HepG2 (cell line): ENCODE data around the gene SLC25A10. TPM values are rescaled to one million over a fixed set of nuclear protein-coding genes. Genes with fewer than 3 reads are reported as not detected.

Experiments
- ARNTL ChIP-seq: sonication (generic); formaldehyde crosslinking; IDR thresholded peaks from 2 replicates; pipeline ENCODE4 v1.4.0; 2020; ENCODE audit warnings: mild to moderate bottlenecking, missing genetic modification reagents
- HINFP ChIP-seq: sonication (generic); formaldehyde crosslinking; IDR thresholded peaks from 2 replicates; pipeline ENCODE4 v1.4.0; 2020; ENCODE audit warnings: low read depth, mild to moderate bottlenecking, missing genetic modification reagents
- HNF4A ChIP-seq: sonication (generic); formaldehyde crosslinking; IDR thresholded peaks from 2 replicates; pipeline ENCODE4 v1.4.0; 2020; ENCODE audit warnings: missing genetic modification reagents
- JUN ChIP-seq: sonication (generic); formaldehyde crosslinking; IDR thresholded peaks from 2 replicates; pipeline ENCODE4 v1.4.0; 2020; ENCODE audit warnings: mild to moderate bottlenecking, missing genetic modification reagents
- KIAA2018 ChIP-seq: sonication (generic); formaldehyde crosslinking; IDR thresholded peaks from 2 replicates; pipeline ENCODE4 v1.5.0; 2020; ENCODE audit warnings: mild to moderate bottlenecking, missing genetic modification reagents, borderline replicate concordance
- KLF12 ChIP-seq: sonication (generic); formaldehyde crosslinking; IDR thresholded peaks from 2 replicates; pipeline ENCODE4 v1.4.0; 2020; ENCODE audit warnings: missing genetic modification reagents, borderline replicate concordance
- KLF13 ChIP-seq: sonication (generic); formaldehyde crosslinking; IDR thresholded peaks from 2 replicates; pipeline ENCODE4 v1.4.0; 2020; ENCODE audit warnings: mild to moderate bottlenecking, missing genetic modification reagents
- MEIS1 ChIP-seq: sonication (generic); formaldehyde crosslinking; IDR thresholded peaks from 2 replicates; pipeline ENCODE4 v1.9.0; 2021; ENCODE audit warnings: mild to moderate bottlenecking, missing genetic modification reagents, moderate library complexity, borderline replicate concordance
- MTF1 ChIP-seq: sonication (generic); formaldehyde crosslinking; IDR thresholded peaks from 2 replicates; pipeline ENCODE4 v1.5.0; 2020; ENCODE audit warnings: missing genetic modification reagents
- WIZ ChIP-seq: sonication (generic); formaldehyde crosslinking; IDR thresholded peaks from 2 replicates; pipeline ENCODE4 v1.5.1; 2020; ENCODE audit warnings: mild to moderate bottlenecking, missing genetic modification reagents
- ZFP90 ChIP-seq: sonication (generic); formaldehyde crosslinking; IDR thresholded peaks from 2 replicates; pipeline ENCODE4 v1.8.0; 2022; ENCODE audit warnings: missing genetic modification reagents, mild to moderate bottlenecking, inconsistent platforms, borderline replicate concordance
- ZNF33A ChIP-seq: sonication (generic); formaldehyde crosslinking; IDR thresholded peaks from 2 replicates; pipeline ENCODE4 v1.5.1; 2020; ENCODE audit warnings: missing genetic modification reagents, mild to moderate bottlenecking, moderate library complexity, borderline replicate concordance
- ZNF737 ChIP-seq: sonication (generic); formaldehyde crosslinking; IDR thresholded peaks from 2 replicates; pipeline ENCODE4 v1.5.0; 2020; ENCODE audit warnings: missing genetic modification reagents, mild to moderate bottlenecking, borderline replicate concordance
- ZNF747 ChIP-seq: sonication (generic); formaldehyde crosslinking; IDR thresholded peaks from 2 replicates; pipeline ENCODE4 v1.8.1; 2023; ENCODE audit warnings: missing genetic modification reagents, mild to moderate bottlenecking, borderline replicate concordance
- ZNF75D ChIP-seq: sonication (generic); formaldehyde crosslinking; IDR thresholded peaks from 2 replicates; pipeline ENCODE4 v1.8.1; 2023; ENCODE audit warnings: missing genetic modification reagents, mild to moderate bottlenecking, borderline replicate concordance
- polyA plus RNA-seq, 8 experiments: library from polyadenylated mRNA; depleted of rRNA in 3 of 8; stranded (reverse) in 7 of 8; unstranded in 1 of 8; fragments of >200 nt; fragmentation: Illumina TruSeq in 4 of 8; extraction: Trizol in 4 of 8; gene quantifications; 2 replicates each; pipeline versions ENCODE4 v1.2.1 to v1.2.3, GENCODE V29; 2011 to 2016; ENCODE audit warnings: low read depth in 4 of 8, missing spikeins in 1 of 8, mixed read lengths in 1 of 8; ENCODE audit not compliant: insufficient read depth in 1 of 8
- total RNA-seq, 5 experiments: library from RNA; depleted of rRNA; stranded (reverse); fragments of >200 nt; fragmentation: Illumina TruSeq; extraction: Trizol; gene quantifications; 2 replicates each; pipeline ENCODE4 v1.2.3, GENCODE V29; 2016; ENCODE audit warnings: low read depth in 1 of 5
- TF ChIP-seq, protein P1 (sequence below): sonication (generic); formaldehyde crosslinking; IDR thresholded peaks from 2 replicates; pipeline ENCODE4 v1.8.1; 2022; ENCODE audit warnings: low read depth, mild to moderate bottlenecking, missing genetic modification reagents
- TF ChIP-seq, protein P2 (sequence below): sonication (generic); formaldehyde crosslinking; IDR thresholded peaks from 2 replicates; pipeline ENCODE4 v1.8.1; 2023; ENCODE audit warnings: missing genetic modification reagents, mild to moderate bottlenecking, borderline replicate concordance

SLC25A10 gene
- total and polyA plus RNA-seq, 2 of the 13 experiments (the other 11 are each of a cell fraction or from before 2014, with no cell fraction given) = 46.5 to 140 TPM

- TF ChIP-seq ZNF737 (CRISPR knock-in tag) (0 out of 2 replicates have a peak, but pooled peaks have one; percentile 43), JUN (CRISPR knock-in tag) (0 out of 2 replicates have a peak, but pooled peaks have one; percentile 12), WIZ (0 out of 2 replicates have a peak, but pooled peaks have one; percentile 35), ZNF747 (CRISPR knock-in tag) (peak; percentile 3; the same call in 1 of the 2 replicates), KLF12 (CRISPR knock-in tag) (0 out of 2 replicates have a peak, but pooled peaks have one; percentile 12), ZNF33A (CRISPR knock-in tag) (no peak), HNF4A (CRISPR knock-in tag) (no peak), MEIS1 (CRISPR knock-in tag) (no peak), HINFP (CRISPR knock-in tag) (no peak), ZNF75D (CRISPR knock-in tag) (no peak), KIAA2018 (CRISPR knock-in tag) (0 out of 2 replicates have a peak, but pooled peaks have one; percentile 76), ZFP90 (CRISPR knock-in tag) (no peak), KLF13 (CRISPR knock-in tag) (0 out of 2 replicates have a peak, but pooled peaks have one; percentile 39), MTF1 (no peak), ARNTL (no peak)
- TF ChIP-seq, protein P1, sequence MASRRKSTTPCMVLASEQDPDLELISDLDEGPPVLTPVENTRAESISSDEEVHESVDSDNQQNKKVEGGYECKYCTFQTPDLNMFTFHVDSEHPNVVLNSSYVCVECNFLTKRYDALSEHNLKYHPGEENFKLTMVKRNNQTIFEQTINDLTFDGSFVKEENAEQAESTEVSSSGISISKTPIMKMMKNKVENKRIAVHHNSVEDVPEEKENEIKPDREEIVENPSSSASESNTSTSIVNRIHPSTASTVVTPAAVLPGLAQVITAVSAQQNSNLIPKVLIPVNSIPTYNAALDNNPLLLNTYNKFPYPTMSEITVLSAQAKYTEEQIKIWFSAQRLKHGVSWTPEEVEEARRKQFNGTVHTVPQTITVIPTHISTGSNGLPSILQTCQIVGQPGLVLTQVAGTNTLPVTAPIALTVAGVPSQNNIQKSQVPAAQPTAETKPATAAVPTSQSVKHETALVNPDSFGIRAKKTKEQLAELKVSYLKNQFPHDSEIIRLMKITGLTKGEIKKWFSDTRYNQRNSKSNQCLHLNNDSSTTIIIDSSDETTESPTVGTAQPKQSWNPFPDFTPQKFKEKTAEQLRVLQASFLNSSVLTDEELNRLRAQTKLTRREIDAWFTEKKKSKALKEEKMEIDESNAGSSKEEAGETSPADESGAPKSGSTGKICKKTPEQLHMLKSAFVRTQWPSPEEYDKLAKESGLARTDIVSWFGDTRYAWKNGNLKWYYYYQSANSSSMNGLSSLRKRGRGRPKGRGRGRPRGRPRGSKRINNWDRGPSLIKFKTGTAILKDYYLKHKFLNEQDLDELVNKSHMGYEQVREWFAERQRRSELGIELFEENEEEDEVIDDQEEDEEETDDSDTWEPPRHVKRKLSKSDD (CRISPR knock-in tag) = peak; percentile 23; the same call in 1 of the 2 replicates
- TF ChIP-seq, protein P2, sequence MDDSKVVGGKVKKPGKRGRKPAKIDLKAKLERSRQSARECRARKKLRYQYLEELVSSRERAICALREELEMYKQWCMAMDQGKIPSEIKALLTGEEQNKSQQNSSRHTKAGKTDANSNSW = 0 out of 2 replicates have a peak, but pooled peaks have one; percentile 85
These were observed 28.9 kb upstream of the SLC25A10 start (continued) for GRCh38 chr17:81683208-81683583.
